Thyroid gland (tissue), 4 donors: ENCODE measurements around the gene FBRSL1. TPM values are rescaled to one million over a fixed set of nuclear protein-coding genes. Genes with fewer than 3 reads are reported as not detected.

Experiments
- DNase-seq, 2 donors: peaks; one replicate each; pipeline ENCODE4 v3.0.0-alpha.2; 2019
- H3K27ac ChIP-seq, 3 donors: fragments of 200-600 bp; sonication (generic); 1 replicate in 2 of 3; 2 replicates in 1 of 3; pipeline ENCODE4 v1.5.1; 2016 to 2019; ENCODE audit warnings: mild to moderate bottlenecking in 1 of 3, moderate library complexity in 1 of 3
- H3K27me3 ChIP-seq: fragments of 200-600 bp; sonication (generic); one replicate; pipeline ENCODE4 v1.5.1; 2019
- H3K36me3 ChIP-seq, 2 donors: fragments of 200-600 bp; sonication (generic); one replicate each; pipeline ENCODE4 v1.5.1; 2016 to 2019
- H3K4me1 ChIP-seq, 2 donors: fragments of 200-600 bp; sonication (generic); one replicate each; pipeline ENCODE4 v1.5.1; 2017 to 2019
- H3K4me3 ChIP-seq, 3 donors: fragments of 200-600 bp; sonication (generic); replicated peaks in 1 of 3; 1 replicate in 2 of 3; 2 replicates in 1 of 3; pipeline ENCODE4 v1.5.1; 2016; ENCODE audit warnings: mild to moderate bottlenecking in 1 of 3
- H3K9me3 ChIP-seq: fragments of 200-600 bp; sonication (generic); one replicate; pipeline ENCODE4 v1.5.1; 2017
- POLR2A ChIP-seq, 2 donors: fragments of 450-650 bp; IDR thresholded peaks; one replicate each; pipeline ENCODE4 v1.6.1; 2017; ENCODE audit warnings: antibody characterized with exemption in 2 of 2, mild to moderate bottlenecking in 2 of 2, moderate library complexity in 1 of 2
- WGBS, 2 donors: methylation state at CpG; one replicate each; pipeline ENCODE4 v1.1.5; 2017; 5-methylcytosine and 5-hydroxymethylcytosine counted together
- intact Hi-C: fragments of 100-400 bp; cut with DNase I; formaldehyde crosslinking; loops from one replicate; pipeline ENCODE4 v1.15.1; 2023
- total RNA-seq, 4 donors: library from RNA; depleted of rRNA; stranded (reverse); fragments of >200 nt; gene quantifications; one replicate each; pipeline ENCODE4 v1.2.3, GENCODE V29; 2016
- TF ChIP-seq, protein P1 (sequence below), 6 experiments: fragments of 200-600 bp in 3 of 6; fragments of 450-650 bp in 3 of 6; sonication (generic) in 3 of 6; IDR thresholded peaks; one replicate each; pipeline ENCODE4 v1.5.1; 2016 to 2019; ENCODE audit warnings: antibody characterized with exemption in 6 of 6, mild to moderate bottlenecking in 2 of 6, inconsistent platforms in 1 of 6, moderate library complexity in 1 of 6

Gene FBRSL1
- total RNA-seq, 4 donors from 2014 or later: 9.2 to 19.7 (median 12.0) TPM

DNA sequence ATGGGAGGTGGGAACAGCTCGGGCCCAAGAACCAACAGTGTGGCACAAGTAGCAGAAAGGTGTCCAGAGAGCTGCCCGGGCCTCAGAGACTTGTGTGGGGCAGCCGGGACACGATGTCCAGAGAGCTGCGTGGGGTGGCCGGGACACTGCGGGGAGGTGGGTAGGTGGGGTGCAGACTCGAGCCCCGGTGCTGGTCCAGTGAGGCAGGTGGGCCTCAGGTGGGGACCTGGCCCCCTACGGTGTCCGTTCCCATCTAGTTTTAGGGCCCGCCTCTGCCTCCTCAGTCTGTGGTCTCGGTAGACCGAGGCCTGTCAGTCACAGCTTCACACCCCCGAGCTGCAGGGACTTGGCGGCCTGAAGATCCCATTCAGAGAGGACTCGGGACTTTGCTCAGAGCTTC lies 6.3 kb upstream of the FBRSL1 start:
- TF ChIP-seq, protein P1, sequence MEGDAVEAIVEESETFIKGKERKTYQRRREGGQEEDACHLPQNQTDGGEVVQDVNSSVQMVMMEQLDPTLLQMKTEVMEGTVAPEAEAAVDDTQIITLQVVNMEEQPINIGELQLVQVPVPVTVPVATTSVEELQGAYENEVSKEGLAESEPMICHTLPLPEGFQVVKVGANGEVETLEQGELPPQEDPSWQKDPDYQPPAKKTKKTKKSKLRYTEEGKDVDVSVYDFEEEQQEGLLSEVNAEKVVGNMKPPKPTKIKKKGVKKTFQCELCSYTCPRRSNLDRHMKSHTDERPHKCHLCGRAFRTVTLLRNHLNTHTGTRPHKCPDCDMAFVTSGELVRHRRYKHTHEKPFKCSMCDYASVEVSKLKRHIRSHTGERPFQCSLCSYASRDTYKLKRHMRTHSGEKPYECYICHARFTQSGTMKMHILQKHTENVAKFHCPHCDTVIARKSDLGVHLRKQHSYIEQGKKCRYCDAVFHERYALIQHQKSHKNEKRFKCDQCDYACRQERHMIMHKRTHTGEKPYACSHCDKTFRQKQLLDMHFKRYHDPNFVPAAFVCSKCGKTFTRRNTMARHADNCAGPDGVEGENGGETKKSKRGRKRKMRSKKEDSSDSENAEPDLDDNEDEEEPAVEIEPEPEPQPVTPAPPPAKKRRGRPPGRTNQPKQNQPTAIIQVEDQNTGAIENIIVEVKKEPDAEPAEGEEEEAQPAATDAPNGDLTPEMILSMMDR (IDR thresholded peaks at IDR 0.05): no peak
- TF ChIP-seq POLR2A (IDR thresholded peaks at IDR 0.05): no peak
- Histone ChIP-seq H3K4me3 (no peak overlapping the region), H3K27ac (no peak overlapping the region), H3K36me3 (no peaks in the 10 kb centered on the region), H3K27me3 (no peaks in the 10 kb centered on the region), H3K4me1 (no peaks in the 10 kb centered on the region), H3K9me3 (no peaks in the 10 kb centered on the region)
- no peak for DNase-seq
- intact Hi-C loops: no loop called here
- 91% methylated on average over 17 of the region's 17 CpGs for WGBS, 2 donors

- Histone ChIP-seq H3K36me3 (no peaks in the 10 kb centered on the region), H3K4me3 (no peak overlapping the region), H3K27me3 (no peaks in the 10 kb centered on the region), H3K9me3 (no peaks in the 10 kb centered on the region), H3K27ac (no peak overlapping the region), H3K4me1 (no peaks in the 10 kb centered on the region)
- DNase-seq: no peak
- TF ChIP-seq POLR2A (IDR thresholded peaks at IDR 0.05): no peak
- TF ChIP-seq, protein P1 (IDR thresholded peaks at IDR 0.05): no peak
- 77 to 90% methylated on average over 10 to 22 of the region's 28 CpGs for WGBS, 2 donors
- intact Hi-C loops: no loop called here
Observed at GRCh38 chr12:132484183-132484890, 5.6 kb upstream of the FBRSL1 start.

DNA sequence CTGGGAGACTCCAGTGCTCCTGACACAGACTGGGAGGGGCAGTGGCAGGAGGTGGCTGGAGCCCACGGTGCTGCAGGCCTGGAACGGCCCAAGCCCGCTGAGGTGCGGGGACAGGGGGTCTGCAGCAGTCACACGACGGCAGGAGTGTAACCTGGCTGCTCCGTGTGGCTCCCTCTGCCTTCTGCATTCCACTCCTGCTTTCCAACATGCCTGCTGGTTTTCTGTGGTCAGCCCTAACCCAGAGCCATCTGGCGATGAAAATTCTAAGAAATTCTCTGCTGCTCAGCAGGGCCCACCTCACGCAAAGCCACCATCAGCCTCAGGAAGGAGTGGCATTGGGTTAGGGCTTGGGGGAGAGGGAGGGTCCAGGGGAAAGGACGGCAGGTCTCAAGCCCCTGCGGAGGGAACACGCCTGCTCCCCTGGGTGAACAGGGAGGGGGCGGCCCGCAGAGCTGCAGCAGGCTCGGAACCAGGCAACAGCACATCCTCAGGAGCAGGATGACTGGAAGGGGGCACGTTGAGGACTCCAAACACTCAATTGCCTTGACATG lies 5.0 kb upstream of the FBRSL1 start:
- H3K27me3 ChIP-seq: no peaks in the 10 kb centered on the region
- intact Hi-C loops: loop anchor here (5.0 kb wide), 1 partner anchor 202 kb away; the partner anchor contains the start of genes POLE and PXMP2
- H3K36me3 ChIP-seq: no peaks in the 10 kb centered on the region
- no peak overlapping the region for H3K4me3 ChIP-seq
- WGBS, 2 donors: 51 to 64% methylated on average over 11 to 14 of the region's 16 CpGs
- no peak for DNase-seq
- H3K27ac ChIP-seq: no peak overlapping the region
- no peaks in the 10 kb centered on the region for H3K9me3 ChIP-seq
- TF ChIP-seq POLR2A (IDR thresholded peaks at IDR 0.05): no peak
- TF ChIP-seq, protein P1 (IDR thresholded peaks at IDR 0.05): no peak
- H3K4me1 ChIP-seq: no peaks in the 10 kb centered on the region

- H3K27me3 ChIP-seq: no peaks in the 10 kb centered on the region
- WGBS, 2 donors: 92 to 98% methylated on average over 6 to 7 of the region's 8 CpGs
- no peaks in the 10 kb centered on the region for H3K9me3 ChIP-seq
- no peaks in the 10 kb centered on the region for H3K4me1 ChIP-seq
- DNase-seq: no peak
- intact Hi-C loops: loop anchor here (5.0 kb wide), 1 partner anchor 202 kb away; the partner anchor contains the start of genes POLE and PXMP2
- no peak overlapping the region for H3K27ac ChIP-seq
- no peak overlapping the region for H3K4me3 ChIP-seq
- TF ChIP-seq, protein P1 (IDR thresholded peaks at IDR 0.05): no peak
- no peak for TF ChIP-seq POLR2A (IDR thresholded peaks at IDR 0.05)
- H3K36me3 ChIP-seq: no peaks in the 10 kb centered on the region
Observed at GRCh38 chr12:132485619-132486018, 4.3 kb upstream of the FBRSL1 start.

DNA sequence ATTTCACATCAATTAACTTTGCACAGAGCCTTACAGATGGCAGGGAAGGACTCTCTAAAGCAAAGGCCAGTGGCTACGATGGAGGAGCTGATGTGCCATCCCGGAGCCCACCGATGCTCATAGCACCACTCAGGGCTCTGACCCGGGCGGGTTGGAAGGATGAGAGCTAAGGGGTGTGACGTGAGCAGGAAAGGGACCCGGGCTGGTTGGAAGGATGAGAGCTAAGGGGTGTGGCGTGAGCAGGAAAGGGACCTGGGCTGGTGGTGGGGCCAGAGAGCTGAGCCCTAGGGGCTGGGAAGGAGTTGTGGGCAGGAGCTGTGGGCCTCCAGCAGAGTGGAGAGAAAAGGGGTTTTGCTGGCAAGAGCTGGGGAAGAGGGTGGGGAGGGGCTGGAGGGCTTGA lies 3.8 kb upstream of the FBRSL1 start:
- no peak for DNase-seq
- WGBS, 2 donors: 77 to 85% methylated on average over 8 of the region's 8 CpGs
- no peaks in the 10 kb centered on the region for H3K27me3 ChIP-seq
- no peak overlapping the region for H3K27ac ChIP-seq
- H3K4me1 ChIP-seq: peaks cover 3 to 4% of the 10 kb centered on the region in 2 donors
- H3K4me3 ChIP-seq: no peak overlapping the region
- intact Hi-C loops: loop anchor here (5.0 kb wide), 1 partner anchor 201 kb away; the partner anchor contains the start of genes POLE and PXMP2
- H3K9me3 ChIP-seq: no peaks in the 10 kb centered on the region
- no peaks in the 10 kb centered on the region for H3K36me3 ChIP-seq
- TF ChIP-seq, protein P1 (IDR thresholded peaks at IDR 0.05): no peak
- no peak for TF ChIP-seq POLR2A (IDR thresholded peaks at IDR 0.05)
